HEK293T (cell line): ENCODE data around the gene MEF2A.

Experiments
- ELF4 ChIP-seq: fragments of 450-650 bp; IDR thresholded peaks from 2 replicates; pipeline ENCODE4 v1.6.1; 2017; ENCODE audit warnings: antibody characterized with exemption
- SUZ12 ChIP-seq: fragments of 450-650 bp; IDR thresholded peaks from 2 replicates; pipeline ENCODE4 v1.6.1; 2016; ENCODE audit warnings: mild to moderate bottlenecking
- TF ChIP-seq, protein P1 (sequence below): fragments of 450-650 bp; IDR thresholded peaks from 2 replicates; pipeline ENCODE4 v1.6.1; 2016

DNA sequence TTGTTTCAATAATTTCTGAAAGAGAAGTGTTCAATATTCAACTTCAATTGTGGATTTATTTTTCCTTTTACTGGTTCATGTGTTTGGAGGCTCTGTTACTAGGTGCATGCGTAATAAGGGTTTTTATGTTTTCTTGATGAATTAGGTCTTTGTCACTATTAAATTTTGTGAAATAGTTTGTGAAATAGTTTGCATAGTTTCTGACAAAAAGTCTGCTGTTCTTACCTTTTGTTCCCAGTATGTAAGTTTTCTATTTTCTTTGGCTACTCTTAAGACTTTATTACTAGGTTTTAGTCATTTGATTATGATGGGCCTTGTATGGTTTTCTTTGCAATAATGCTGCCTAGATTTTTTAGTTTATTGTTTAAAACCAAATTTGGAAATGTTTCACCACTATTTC lies 38.0 kb downstream of the MEF2A start:
- TF ChIP-seq, protein P1, sequence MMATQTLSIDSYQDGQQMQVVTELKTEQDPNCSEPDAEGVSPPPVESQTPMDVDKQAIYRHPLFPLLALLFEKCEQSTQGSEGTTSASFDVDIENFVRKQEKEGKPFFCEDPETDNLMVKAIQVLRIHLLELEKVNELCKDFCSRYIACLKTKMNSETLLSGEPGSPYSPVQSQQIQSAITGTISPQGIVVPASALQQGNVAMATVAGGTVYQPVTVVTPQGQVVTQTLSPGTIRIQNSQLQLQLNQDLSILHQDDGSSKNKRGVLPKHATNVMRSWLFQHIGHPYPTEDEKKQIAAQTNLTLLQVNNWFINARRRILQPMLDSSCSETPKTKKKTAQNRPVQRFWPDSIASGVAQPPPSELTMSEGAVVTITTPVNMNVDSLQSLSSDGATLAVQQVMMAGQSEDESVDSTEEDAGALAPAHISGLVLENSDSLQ, result no peak
- TF ChIP-seq SUZ12 (no peak), ELF4 (no peak)
